ENCODE data around the gene PRR14L.
"Not testable (repeated sequence)": the region's sequence is repeated elsewhere in the genome, so short reads cannot be mapped to it uniquely, and the experiment has no call there.

The PRR14L gene

DNA sequence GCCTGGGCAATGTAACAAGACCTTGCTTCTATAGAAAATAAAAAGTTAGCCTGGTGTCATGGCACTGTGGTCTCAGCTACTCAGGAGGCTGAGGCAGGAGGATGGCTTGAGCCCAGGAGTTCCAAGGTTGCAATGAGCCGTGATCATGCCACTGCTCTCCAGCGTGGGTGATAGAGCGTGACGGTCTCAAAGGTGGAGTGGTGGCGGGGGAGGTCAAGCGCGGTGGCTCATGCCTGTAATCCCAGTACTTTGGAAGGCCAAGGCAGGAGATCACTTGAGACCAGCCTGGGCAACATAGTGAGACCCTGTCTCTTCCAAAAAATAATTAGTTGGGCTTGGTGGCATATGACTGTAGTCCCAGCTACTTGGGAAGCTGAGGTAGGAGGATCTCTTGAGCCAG lies 71.2 kb downstream of the PRR14L start:
- H3K27ac ChIP-seq, result no peak overlapping the region
- TF ChIP-seq, protein P1, sequence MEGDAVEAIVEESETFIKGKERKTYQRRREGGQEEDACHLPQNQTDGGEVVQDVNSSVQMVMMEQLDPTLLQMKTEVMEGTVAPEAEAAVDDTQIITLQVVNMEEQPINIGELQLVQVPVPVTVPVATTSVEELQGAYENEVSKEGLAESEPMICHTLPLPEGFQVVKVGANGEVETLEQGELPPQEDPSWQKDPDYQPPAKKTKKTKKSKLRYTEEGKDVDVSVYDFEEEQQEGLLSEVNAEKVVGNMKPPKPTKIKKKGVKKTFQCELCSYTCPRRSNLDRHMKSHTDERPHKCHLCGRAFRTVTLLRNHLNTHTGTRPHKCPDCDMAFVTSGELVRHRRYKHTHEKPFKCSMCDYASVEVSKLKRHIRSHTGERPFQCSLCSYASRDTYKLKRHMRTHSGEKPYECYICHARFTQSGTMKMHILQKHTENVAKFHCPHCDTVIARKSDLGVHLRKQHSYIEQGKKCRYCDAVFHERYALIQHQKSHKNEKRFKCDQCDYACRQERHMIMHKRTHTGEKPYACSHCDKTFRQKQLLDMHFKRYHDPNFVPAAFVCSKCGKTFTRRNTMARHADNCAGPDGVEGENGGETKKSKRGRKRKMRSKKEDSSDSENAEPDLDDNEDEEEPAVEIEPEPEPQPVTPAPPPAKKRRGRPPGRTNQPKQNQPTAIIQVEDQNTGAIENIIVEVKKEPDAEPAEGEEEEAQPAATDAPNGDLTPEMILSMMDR (conservative IDR thresholded peaks at IDR 0.05), result no peak

DNA sequence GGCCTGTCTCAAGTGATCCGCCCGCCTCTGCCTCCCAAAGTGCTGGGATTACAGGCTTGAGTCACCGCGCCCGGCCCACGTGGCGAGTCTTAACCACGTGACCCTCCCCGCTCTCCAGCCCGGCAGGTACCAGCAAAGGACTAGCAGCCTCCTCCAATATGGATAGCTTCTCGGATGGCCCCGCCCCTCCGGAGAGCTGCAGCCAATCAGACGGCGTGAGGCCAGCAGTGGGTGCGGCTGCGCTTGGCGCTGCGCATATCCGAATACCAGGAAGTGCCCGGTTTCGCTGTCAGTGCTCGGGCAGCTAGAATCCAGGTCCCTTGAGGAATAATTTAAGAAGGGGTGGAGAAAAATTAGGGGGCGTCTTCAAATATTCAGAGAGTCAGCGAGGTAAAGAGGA lies 73.2 kb downstream of the PRR14L start:
- TF ChIP-seq, protein P1 (conservative IDR thresholded peaks at IDR 0.05), result no peak
- H3K27ac ChIP-seq, result peak overlapping the region; percentile 30; the same call in 1 of the 2 replicates

DNA sequence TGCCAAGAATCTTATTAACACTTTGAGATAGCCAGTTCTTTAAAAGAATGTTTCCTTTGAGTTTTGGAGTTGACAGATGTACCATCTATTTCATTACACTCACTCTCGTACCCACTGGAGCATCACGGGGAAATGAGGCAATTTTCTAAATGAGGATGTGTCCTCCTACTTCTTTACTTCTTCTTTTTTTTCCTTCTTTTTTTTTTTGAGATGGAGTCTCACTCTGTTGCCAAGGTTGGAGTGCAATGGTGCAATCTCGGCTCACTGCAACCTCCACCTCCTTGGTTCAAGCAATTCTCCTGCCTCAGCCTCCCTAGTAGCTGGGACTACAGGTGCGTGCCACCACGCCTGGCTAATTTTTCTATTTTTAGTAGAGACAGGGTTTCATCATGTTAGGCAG lies 75.7 kb downstream of the PRR14L start:
- H3K27ac ChIP-seq, result not testable (repeated sequence)

DNA sequence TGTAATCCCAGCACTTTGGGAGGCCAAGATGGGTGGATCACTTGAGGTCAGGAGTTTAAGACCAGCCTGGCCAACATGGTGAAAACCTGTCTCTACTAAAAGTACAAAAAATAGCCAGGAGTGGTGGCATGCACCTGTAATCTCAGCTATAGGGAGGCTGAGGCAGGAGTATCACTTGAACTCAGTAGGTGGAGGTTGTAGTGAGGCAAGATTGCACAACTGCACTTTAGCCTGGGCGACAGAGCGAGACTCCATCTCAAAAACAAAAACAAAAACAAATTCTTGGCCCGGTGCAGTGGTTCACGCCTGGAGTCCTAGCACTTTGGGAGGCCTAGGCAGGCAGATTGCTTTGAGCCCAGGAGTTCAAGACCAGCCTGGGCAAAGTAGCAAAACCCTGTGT lies 81.1 kb downstream of the PRR14L start:
- H3K27ac ChIP-seq, result not testable (repeated sequence)

DNA sequence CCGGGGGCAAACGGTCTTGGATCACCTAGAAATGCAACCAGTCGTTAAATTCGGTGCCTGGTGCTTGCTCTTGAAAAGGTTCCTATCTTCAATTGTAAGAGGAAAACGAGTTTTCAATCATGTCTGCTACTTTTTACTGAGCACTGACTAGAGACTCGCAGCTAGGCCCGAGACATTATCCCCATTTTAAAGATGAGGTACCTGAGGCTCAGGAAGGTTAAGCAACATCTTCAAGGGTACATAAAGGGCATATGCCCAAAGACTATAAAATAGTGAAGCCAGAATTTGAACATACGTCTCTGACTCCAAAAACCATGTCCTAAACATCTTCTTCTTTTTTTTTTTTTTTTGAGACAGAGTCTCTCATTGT lies 87.3 kb downstream of the PRR14L start:
- H3K27ac ChIP-seq, result peak overlapping the region; percentile 80
- TF ChIP-seq, protein P1 (conservative IDR thresholded peaks at IDR 0.05), result no peak

DNA sequence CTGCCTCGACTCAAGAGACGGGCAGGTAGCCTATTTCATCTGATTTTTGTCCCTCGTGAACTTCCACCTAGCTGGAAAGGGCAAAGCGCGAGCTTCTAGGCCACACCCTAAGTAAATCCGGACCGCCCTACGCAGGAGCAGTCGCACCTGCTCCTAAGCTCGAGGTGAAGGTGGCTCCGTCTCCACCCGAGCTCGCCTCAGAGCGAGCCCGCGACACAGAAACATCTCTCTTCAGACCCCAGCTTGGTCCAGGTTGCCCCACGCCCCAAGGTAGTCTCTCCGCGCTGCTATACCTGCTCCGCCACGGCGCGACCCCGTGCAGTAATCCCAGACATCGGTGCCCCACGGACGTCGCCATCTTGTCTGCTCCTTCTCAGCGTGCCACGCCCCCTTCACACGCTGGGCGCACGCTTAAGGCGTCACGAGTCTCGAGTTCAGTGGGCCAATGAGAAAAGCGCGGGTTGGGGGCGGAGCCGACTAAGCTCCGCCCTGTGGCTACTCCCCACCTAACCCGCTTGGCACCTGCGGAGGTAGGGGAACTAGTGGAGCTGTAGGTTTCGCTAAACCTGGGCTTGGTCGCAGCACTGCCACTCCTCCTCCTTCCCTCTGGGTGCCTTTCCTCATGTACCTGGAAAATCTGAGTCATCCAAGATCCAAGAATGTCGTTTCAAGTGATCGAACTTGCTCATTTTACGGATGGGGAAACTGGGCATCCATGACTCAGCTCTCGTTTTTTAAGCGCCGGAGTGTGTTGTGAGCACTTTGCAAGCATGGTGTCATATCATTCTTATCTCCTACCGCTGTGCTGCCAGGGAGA lies 87.9 kb downstream of the PRR14L start, which contains the start of gene PISD:
PISD (minus strand) TSS at position 365 of the 817 bp plus-strand sequence; CDS start at position 358, 7 bp downstream.
- TF ChIP-seq, protein P1 (conservative IDR thresholded peaks at IDR 0.05), result no peak
- H3K27ac ChIP-seq, result peak within 1 kb of the TSS; percentile 80

DNA sequence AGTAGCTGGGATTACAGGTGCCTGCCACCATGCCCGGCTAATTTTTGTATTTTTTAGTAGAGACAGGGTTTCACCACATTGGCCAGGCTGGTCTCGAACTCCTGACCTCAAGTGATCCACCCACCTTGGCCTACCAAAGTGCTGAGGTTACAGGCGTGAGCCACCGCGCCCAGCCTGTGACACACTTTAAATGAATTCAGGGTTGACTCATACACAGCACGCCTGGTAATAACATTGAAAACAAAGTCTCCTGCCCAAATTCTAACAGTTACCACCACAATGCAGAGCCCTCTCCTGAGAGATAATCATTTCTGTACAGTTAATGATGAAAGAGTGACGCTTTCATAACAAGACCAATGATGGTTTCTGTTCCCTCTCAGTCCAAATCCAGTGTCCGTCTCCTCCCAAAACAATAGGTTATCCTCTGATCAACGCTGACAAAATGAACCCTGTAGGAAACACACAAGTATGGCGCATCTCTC lies 89.0 kb downstream of the PRR14L start:
- H3K27ac ChIP-seq, result peak overlapping the region; percentile 80; the same call in 1 of the 2 replicates

DNA sequence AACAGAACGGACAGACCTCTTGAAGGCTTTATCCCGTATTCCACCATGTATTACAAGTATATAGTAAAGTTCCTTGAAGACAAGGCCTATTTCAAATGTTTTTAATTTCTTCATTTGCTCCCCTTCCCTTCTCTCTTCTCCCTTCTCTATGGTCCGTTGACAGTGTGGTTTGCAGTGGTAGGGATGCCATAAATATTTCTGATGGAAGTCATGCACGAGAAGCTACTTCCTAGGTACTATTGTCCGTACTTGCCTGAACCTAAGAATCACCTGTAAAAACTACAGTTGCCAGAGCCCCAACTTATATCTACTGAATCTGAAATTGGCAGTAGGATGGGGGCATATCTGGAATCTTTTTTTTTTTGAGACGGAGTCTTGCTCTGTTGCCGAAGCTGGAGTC lies 90.7 kb downstream of the PRR14L start:
- H3K27ac ChIP-seq, result no peak overlapping the region
- TF ChIP-seq, protein P1 (conservative IDR thresholded peaks at IDR 0.05), result no peak

DNA sequence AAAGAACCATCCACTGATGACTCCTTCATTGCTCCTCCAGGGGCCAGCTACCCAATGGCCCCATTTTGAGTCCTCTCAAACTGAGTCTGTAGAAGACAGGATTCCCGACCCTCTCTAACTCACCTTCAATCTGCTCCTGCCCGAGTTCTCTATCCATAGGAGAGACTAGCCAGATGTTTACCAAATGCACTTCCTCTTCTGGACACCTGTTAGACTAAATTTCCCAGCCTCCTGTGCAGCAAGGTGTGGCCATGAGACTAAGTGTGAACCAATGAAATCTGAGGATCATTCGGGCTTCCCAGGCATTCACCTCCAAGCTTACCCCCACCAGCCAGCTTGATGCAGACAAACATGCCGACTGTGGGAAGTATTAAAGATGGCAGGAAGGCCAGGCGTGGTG lies 95.5 kb downstream of the PRR14L start:
- peak overlapping the region; percentile 63 for H3K27ac ChIP-seq
- TF ChIP-seq, protein P1 (conservative IDR thresholded peaks at IDR 0.05), result no peak
